GM04504 (cell line): ENCODE data around the gene ANKLE2.
A peak's percentile ranks its signal among the peaks of the same experiment; 100 is the strongest.
"Not testable (repeated sequence)": the region's sequence is repeated elsewhere in the genome, so short reads cannot be mapped to it uniquely, and the experiment has no call there.

Experiments used
- DNase-seq: peaks from one replicate; pipeline ENCODE4 v3.0.0-alpha.2; 2012; ENCODE audit warnings: low read depth

The ANKLE2 gene

DNA sequence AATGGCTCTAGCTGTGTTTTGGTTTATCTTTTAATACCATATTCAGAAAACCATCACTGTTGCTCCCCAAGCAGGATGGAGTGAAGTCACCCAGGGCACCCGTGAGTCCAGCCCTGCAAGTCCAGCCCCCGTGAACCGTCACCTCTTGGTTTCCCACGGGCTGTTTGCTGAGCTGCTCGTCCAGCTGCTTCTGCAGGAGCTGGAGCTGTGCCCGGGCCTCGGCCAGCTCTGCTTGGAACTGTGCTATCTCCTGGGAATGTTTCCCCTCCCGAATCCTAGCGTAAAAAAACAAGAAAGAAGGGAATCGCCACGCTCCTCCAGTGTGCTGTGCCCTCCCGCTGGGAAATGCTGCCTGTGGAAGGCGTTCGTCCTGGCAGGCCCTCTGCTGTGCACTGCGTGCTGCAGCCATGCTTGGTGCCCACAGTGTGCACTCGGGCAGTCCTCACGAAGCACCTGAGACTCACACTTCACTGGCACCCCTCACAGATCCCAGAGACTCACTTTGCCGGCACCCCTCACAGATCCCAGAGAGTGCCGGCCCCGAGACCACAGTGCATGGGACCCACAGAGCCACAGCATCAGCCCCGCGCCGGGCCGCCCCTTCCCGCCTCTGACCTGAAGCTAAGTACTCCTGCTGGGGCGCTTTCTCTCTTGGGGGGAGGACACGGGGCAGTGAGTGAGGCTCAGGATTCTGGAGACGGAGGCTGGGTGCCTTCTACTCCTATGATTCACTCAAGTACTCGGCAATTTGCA, 15.4 kb upstream of the ANKLE2 start:
- DNase-seq, result no peak

DNA sequence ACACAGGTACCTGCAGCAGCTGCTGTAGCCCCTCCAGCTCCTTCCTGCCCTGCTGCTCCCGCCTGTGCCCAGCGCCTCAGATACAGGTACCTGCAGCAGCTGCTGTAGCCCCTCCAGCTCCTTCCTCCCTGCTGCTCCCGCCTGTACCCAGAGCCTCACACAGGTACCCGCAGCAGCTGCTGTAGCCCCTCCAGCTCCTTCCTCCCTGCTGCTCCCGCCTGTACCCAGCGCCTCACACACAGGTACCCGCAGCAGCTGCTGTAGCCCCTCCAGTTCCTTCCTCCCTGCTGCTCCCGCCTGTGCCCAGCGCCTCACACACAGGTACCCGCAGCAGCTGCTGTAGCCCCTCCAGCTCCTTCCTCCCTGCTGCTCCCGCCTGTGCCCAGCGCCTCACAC, 14.6 kb upstream of the ANKLE2 start:
- not testable (repeated sequence) for DNase-seq

DNA sequence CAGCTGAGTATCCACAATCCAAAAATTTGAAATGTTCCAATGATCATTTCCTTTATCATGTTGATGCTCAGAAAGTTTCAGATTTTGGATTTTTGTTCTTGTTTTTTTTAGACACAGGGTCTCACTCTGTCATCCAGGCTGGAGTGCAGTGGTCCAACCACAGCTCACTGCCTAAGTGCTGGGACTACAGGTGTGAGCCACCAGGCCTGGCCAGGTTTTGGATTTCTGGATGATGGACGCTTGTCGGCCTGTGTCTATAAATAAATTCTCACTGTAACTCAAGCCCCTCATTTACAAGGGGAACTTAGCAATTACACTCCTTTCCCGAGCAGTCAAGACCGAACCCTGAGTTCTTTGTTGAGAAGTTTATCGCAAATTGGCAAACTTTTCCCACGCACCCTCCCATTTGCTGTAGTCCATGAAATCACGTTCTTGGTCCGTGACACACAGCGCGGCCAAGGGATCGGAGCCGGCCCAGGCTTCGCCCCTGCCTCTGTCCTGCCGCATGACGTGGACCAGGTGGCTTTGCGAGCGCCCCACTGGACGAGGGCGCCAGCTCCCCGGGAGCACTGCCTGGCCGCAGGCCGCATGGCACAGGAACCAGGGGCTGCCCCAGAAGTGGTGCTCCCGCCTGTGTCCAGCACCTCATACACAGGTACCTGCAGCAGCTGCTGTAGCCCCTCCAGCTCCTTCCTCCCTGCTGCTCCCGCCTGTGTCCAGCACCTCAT, 14.0 kb upstream of the ANKLE2 start:
- DNase-seq, result no peak

DNA sequence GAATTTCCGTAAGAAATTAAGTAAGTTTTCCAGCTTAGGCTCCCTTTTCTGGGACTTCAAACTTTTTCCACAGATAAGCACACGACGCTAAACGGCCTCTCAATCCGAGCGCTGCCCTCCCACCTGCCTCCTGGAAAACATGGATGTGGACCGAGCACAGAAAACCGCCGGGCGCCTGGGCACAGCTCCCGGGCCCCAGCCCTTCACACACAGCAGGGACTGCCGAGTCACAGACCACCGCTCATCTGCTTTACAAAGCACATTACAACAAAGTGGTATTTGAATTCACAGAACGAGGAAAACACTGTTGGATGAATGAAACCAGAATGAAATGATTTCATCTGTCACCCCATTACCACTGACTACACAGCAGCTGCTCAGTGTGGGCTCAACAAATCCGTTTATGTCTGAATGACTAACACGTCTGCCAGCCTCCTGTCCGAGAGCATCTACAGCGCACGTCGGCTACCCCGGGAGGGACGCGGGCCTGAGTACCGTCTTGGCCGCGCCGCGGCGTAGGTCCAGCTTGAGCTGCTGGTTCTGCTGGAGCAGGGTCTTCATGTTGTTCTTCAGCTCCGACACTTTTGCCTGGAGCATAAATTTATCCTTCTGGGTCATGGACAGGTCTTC, 13.1 kb upstream of the ANKLE2 start:
- no peak for DNase-seq

DNA sequence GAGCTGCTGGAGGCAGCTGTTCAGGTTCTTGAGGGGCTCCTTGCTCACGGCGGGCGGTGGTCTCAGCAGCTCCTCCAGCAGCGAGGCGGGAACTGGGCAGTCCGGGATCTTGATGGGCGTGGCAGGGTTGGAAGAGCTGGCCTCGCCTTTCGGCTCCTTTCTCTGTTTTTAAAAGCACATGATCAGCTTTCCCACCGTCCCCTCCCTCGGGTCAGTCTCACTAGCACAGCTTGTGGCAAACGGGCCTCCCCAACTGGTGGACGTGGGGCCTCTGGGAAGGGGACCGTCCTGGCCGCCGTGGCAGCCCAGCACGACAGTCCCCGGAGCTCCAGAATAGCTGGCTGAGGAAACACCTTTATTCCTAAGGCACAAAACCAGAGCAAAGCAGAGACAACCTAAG, 12.5 kb upstream of the ANKLE2 start:
- no peak for DNase-seq

DNA sequence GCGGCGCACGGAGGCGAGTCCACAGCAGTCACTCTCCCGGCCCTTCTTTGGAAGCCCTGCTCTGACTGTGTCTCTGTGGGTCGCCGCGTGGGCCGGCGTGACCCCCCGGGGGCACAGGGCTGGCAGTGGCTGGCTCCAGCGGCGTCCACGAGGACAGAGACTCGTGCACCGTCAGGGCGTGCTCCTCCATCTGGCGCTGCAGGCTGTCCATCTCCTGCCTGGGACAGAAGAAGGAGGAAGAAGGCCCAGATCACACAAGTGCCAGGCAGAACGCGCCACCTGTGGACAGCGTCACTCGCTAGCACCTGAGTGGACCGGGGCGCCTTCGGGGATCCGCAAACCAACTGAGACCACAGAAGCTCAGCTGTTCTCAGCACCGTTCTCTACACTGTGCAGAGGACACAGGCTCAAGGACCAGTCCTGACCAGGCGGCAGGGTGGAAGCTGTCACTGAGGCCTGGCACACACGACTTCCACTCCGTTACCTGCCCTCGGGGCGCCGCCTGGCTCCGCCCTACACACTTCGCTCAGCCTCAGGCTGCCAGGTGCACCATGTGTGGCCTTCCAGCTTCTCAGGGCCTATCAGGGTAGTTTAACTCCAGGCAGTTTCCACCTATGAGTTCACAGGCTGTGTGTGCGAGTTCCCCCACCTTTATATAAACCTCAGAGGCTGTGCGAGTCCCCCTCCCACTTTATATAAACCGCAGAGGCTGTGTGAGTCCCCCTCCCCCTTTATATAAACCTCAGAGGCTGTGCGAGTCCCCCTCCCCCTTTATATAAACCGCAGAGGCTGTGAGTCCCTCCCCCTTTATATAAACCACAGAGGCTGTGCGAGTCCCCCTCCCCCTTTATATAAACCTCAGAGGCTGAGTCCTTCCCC, 11.7 kb upstream of the ANKLE2 start:
- DNase-seq, result no peak

DNA sequence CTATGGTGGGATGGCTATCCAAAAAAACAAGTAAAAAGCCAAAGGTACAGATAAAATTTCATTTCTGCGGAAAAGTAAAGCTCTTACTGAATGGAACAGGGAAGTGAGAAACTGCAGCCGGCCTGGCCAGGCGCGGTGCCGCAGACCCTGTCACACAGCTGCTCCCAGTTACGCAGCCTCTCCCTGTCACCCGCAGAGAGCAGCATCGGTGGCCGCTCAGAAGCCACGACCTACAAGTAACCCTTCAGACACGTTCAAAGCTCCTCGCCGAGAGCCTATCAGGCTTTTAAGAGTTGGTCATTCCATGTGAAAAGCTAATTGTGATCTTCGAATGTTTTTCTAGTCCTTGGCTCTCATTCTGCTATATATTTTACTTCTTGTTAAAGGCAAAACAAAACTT, 11.0 kb upstream of the ANKLE2 start:
- DNase-seq, result no peak

DNA sequence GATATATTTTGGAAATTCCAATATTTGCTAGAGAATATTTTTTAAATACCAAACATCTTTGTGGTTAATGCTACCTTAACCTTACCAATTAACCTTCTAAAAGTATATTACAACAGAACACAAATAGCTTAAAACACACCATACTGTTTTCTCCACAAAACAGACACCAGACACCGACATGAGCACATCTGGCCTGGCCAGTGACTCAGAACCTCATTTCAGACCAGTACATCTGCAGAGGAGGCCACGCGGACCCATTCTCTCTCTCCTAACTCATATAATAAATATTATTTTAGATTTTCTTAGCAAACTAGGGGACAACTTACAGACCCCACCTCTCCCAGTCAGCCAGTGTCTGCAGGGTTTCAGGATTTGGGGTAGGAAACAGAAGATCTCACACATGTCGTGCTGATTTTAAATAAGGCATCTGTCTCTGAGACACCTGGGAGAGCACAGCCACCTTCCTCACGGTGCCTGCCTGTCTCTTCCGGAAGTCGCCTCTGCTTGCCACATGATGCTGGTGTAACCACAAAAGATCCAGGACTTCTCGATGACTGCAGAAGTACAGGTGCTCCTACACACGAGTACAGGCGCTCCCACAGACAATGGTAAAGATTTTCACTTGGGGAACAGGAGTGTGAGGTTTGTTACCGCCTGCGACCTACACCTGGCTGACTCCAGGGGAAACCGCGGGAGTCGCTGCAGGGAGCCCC, 9.7 kb upstream of the ANKLE2 start:
- DNase-seq, result no peak

DNA sequence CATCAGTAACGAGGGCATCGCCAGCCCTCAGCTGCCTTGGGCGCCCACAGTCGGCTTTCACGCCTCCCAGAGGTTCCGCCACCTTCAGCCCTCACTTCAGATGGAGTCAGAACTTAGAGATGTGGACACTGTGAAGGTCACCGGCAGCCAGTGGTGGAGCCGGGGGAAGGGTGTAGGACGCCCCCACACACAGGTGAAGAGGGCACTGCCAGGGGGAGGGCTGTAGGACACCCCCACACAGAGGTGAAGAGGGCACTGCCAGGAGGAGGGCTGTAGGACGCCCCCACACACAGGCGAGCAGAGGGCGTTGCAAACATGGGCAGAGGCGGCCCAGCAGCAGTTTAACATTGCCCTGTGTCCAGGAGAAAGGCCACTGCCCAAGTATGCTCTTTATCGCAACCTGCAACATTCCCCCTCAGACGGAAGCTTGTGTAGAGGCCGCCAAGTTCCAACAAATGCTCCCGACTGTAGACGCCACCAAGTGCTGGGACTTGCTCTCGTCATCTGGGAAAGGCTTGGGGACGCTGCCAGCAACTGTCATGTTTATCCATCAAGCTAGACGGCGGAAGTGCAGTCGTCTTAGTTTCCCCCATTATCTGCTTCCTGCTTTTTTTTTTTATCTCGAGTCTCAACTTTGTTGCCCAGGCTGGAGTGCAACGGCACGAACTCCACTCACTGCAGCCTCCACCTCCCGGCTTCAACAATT, 4.9 kb upstream of the ANKLE2 start:
- no peak for DNase-seq

DNA sequence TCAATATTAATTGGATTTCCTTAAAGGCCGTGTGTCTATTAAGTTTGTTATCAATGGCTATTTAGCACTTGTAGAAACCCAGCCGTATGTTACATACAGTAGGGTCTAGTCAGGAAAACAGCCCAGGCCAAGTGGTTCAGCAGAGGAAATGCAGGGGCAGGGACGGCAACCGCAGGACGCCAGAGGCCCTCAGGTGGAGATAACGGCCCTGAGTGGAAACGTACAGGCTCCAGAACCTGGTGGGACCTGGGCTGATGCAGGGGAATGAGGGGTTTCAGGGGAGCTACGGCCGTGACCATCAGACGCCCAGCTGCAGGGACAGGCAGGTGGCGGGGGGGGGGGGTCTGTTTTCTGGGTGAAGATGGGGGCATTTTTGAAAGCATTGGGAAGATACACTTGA, 3.7 kb upstream of the ANKLE2 start:
- DNase-seq, result no peak

DNA sequence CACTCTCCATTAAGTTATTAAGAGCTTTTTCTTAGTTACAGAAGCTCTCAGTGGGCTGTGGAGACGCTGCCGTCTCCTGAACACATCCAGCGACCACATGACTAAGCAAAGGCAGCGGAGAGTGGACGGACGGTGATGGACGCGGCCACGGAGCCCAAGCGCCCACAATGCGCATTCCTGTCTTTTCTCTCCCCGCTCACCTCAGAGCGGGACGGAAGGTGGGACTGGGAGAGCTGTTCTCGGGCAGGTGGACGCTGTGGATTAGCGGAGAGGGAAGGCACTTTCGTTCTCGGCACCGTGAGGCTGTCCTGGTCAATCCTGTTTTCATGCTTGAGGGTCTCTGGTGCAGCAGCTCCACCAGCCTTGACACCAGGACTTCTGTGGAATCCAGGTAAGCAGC, 2.6 kb upstream of the ANKLE2 start:
- DNase-seq, result no peak

DNA sequence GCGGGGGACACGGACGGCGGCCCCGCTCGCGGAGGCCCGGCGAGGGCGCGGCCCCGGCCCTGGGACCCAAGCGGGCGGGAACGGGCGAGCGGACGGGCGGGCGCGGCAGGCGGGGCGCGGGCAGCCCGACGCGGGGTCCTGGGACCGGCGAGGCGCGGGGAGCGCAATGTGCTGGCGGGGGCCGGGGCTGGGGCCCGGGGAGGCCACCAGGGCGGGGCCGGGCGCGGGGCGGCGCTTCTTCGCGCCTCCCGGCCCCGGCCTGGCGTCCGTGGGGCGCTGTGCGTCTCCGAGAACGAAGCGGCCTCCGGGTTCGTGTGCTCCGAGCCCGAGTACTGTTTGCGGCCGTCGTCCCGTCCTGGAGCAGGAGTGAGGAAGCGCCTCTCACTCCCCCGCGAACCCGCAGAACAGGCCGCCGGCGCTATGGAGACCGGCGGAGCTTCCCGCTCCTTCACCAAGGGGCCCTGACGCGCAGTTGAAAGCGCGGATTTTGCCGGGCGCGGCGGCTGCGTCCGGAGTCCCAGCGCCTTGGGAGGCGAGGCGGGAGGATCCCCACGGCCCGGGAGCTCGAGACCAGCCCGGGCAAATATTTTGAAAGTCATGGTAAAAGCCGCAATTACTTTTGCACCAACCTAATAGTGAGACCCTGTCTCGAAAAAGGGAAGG, 420 bp upstream of the ANKLE2 start:
- DNase-seq, result peak; percentile 85

DNA sequence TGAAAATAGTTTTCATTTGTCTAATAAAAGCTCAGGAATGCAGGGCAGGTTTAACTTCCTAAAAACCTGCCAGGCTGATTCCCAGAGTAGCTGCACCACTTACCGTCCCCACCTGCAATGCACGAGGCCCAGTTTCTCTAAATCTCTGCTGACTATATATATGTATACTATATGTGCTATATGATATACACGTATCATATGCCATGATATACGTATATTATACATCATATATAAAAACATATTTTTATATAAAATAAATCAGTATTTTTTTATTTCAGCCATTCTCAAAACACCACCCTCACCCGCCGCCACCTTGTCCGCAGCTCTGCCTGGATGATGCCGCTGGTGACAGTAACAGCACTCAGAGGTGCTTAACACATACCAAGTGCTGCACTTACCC, 2.3 kb downstream of the ANKLE2 start:
- DNase-seq, result no peak

DNA sequence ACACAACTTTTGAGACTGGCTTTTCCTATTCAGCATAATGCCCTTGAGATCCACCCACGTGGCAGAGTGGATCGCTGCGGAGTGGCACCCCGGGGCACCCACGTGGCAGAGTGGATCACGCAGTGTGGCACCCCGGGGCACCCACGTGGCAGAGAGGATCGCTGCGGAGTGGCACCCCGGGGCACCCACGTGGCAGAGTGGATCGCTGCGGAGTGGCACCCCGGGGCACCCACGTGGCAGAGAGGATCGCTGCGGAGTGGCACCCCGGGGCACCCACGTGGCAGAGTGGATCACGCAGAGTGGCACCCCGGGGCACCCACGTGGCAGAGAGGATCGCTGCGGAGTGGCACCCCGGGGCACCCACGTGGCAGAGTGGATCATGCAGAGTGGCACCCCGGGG, 2.8 kb downstream of the ANKLE2 start:
- not testable (repeated sequence) for DNase-seq

DNA sequence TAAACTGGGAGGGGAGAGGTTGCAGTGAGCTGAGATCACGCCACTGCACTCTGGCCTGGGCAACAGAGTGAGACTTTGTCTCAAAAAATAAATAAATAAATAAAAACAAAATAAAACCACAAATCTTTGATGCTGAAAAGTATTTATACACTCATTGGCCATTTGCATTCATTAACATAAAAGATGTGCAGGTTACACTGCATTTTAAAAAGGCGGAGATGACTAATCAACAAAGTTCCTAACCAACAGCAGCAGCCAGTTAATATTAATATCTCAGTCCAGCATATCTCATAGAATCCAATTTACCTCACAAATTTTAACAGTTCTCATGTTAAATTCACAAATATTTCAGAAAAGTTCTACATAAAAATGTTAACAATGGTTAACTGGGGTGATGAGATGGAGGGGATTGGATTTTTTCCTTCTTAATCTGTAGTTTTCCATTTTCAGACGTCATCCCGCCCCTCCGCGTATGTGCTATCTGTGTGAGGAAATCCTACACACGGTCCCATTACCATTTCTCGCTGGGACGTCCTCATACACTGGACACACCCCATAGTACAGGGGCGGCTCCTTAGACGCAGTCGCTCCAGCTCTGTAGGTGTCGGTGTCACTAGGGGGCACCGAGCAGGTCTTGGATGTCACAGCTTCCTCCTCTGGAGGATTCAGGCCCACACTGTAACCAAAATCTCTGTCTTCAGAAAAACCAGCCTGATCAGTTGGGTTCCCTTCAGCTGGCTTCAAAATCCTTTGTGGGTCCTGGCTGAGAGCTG, 7.3 kb downstream of the ANKLE2 start:
- DNase-seq, result no peak

DNA sequence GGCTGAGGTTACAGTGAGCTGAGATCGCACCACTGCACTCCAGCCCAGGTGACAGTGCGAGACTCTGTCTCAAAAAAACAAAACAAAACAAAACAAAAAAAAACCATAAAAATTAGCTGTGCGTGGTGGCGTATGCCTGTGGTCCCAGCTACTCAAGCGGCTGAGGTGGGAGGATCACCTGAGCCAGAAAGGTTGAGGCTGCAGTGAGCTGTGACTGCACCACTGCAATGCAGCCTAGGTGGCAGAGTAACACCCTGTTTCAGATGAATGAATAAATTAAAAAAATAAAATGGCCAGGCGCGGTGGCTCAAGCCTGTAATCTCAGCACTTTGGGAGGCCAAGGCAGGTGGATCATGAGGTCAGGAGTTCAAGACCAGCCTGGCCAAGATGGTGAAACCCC, 8.0 kb downstream of the ANKLE2 start:
- not testable (repeated sequence) for DNase-seq

DNA sequence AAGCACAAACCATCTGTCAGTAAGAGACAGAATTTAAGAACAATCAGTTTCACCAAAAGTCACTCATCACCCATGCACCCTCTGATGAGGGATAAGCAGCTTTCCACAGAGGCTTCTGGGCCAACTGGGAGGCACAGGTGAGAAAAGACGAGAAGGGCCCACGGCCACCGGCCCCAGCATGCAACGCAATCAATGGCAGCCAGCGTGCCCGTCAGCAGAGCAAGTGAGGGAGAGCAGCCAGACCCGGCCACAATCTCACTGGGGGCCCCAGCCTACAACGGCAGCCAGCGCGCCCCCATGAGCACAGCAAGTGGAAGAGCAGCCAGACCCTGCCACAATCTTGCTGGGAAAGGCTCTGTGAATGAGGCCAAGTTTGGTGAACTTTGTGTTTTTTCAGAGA, 13.3 kb downstream of the ANKLE2 start:
- DNase-seq, result no peak

DNA sequence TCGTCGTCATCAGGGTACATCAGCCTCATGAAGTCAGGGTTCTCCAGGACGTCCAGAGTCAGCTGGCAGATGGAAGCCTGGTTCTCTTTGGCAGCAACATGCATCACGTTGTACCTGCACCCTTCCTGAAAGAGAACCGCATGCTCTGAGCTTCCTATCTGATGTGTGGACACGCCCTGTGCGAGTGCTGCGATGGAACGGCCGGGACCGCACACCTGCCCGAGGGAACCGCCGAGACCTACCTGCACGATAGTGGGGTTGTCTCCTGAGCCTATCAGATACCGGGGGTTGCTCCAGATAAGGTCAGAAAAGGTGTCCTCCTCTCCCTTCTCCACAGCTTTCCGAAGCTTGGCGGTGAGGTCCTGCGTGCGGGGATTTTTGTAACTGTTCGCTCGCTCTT, 13.7 kb downstream of the ANKLE2 start:
- DNase-seq, result no peak

DNA sequence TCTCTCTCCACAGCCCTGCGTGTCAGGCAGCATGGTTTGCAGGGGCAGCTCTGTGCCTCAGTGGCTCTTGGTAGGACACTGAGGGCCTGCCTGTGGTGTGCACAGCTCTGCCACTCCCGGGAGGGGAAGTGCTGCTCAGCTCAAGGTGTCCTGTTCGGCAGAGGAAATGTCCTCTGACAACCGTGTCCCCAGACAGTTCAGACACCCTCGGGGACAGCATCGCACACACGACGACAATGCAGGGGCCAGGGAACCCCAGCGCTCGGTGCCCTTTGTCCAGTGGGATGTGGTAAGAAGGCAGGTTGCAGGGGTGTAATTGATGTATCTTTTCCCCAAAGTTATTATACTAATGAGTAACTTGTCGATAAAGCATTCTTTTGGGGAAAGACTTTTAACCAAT, 14.2 kb downstream of the ANKLE2 start:
- no peak for DNase-seq

DNA sequence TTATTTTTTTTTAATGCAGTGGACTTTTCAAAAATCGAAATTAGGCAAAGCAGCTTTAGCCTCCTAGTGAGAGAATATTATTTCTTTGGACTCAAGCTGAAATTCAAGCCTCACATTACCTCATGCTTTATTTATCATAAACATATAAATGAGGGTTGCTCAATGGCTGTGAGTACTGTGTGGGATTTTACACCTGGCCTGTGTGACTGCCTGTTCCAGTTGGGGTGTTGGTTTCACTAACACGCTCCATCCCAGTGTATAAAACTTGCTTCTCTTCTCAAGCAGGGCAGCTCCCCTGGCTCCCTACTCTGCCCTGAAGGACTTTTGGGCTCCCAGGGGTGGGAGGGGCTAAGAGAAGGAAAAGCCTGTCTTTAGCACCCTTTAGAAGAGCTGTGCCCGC, 15.0 kb downstream of the ANKLE2 start:
- no peak for DNase-seq
